ENCODE measurements around the gene DCTN4.

Gene DCTN4

DNA sequence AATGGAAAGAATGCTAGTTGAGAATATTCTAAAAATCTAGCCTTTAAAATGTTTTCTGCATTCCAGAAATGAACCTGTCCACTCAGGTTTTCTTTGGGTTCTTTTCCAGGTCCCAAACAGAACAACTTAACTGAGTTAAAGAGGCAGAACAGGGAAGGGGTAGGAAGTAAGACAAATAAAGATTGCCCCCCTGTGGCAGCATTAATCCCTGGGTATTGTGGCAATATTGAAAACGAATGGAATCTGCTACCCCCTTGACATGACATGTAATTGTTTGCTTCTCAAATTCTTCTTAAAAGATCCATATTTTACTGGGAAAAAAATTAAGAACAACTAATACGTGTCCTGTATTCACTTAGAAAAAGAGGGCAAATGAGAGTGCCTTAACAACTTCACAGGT, 48.7 kb downstream of the DCTN4 start:
- Histone ChIP-seq H3K9ac (ENCODE audit: low read depth, low read length, poor library complexity, severe bottlenecking) (no peak overlapping the region), H3K4me2 (ENCODE audit: low read depth, low read length, poor library complexity, severe bottlenecking) (no peak overlapping the region), H3K36me3 (ENCODE audit: insufficient read depth, low read length) (peaks cover 69% of the 10 kb centered on the region), H3F3A (ENCODE audit: low read depth) (no peaks in the 10 kb centered on the region), H3K9me3 (ENCODE audit: insufficient read depth, low read depth, low read length) (no peaks in the 10 kb centered on the region), H3K79me2 (ENCODE audit: insufficient read depth, low read length) (no peaks in the 10 kb centered on the region), H3K27me3 (ENCODE audit: insufficient read depth, low read length, poor library complexity, severe bottlenecking) (no peaks in the 10 kb centered on the region), H3K9me2 (replicated peaks; ENCODE audit: low read depth, low read length) (no peaks in the 10 kb centered on the region), H3K4me1 (ENCODE audit: insufficient read depth, low read length, poor library complexity, severe bottlenecking) (no peaks in the 10 kb centered on the region), H4K20me1 (ENCODE audit: insufficient read depth, low read length, poor library complexity, severe bottlenecking) (no peaks in the 10 kb centered on the region), H3K4me3 (ENCODE audit: low read length, poor library complexity, severe bottlenecking) (no peak overlapping the region), H2AFZ (ENCODE audit: low read length) (no peak overlapping the region)
- TF ChIP-seq EZH2phosphoT487 (IDR thresholded peaks at IDR 0.05; ENCODE audit: borderline replicate concordance) = no peak
- TF ChIP-seq, protein P1, sequence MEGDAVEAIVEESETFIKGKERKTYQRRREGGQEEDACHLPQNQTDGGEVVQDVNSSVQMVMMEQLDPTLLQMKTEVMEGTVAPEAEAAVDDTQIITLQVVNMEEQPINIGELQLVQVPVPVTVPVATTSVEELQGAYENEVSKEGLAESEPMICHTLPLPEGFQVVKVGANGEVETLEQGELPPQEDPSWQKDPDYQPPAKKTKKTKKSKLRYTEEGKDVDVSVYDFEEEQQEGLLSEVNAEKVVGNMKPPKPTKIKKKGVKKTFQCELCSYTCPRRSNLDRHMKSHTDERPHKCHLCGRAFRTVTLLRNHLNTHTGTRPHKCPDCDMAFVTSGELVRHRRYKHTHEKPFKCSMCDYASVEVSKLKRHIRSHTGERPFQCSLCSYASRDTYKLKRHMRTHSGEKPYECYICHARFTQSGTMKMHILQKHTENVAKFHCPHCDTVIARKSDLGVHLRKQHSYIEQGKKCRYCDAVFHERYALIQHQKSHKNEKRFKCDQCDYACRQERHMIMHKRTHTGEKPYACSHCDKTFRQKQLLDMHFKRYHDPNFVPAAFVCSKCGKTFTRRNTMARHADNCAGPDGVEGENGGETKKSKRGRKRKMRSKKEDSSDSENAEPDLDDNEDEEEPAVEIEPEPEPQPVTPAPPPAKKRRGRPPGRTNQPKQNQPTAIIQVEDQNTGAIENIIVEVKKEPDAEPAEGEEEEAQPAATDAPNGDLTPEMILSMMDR (conservative IDR thresholded peaks at IDR 0.05; ENCODE audit: low read length) = peak; percentile 59

DNA sequence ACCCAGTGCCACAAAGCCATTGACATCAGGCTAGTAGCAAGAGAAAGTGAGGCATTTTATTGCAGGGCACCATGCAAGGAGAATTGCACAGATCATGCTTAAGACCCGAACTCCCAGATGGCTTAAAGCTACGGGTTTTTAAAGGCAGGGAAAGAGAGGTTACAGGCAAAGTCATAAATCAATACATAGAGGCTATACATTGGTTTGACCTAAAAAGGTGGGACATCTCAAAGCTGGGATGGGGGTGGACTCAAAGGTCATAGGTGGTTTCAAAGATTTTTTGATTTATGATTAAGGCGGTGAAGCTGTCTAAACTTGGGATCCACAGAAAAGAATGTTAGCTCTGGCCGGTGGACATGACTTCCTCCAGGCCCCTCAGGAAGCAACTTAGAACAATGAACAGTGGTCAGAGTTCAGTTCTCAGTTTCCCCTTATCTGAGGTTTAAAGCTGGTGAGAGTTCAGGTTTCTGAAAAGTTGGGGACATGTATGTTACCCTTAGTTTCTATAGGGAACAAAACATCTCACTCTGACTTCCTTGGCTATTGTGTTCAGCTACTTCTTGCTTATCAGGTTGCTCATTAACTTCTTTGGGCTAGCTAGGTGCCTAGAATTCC, 51.9 kb downstream of the DCTN4 start:
- peaks cover 39% of the 10 kb centered on the region; the same call in 1 of the 2 replicates for H3K36me3 ChIP-seq (ENCODE audit: insufficient read depth, low read length)
- TF ChIP-seq, protein P1 (conservative IDR thresholded peaks at IDR 0.05; ENCODE audit: low read length) = no peak
- TF ChIP-seq EZH2phosphoT487 (IDR thresholded peaks at IDR 0.05; ENCODE audit: borderline replicate concordance) = no peak
- H3K4me1 ChIP-seq (ENCODE audit: insufficient read depth, low read length, poor library complexity, severe bottlenecking) = no peaks in the 10 kb centered on the region
- no peak overlapping the region for H3K9ac ChIP-seq (ENCODE audit: low read depth, low read length, poor library complexity, severe bottlenecking)
- no peaks in the 10 kb centered on the region for H3K27me3 ChIP-seq (ENCODE audit: insufficient read depth, low read length, poor library complexity, severe bottlenecking)
- no peaks in the 10 kb centered on the region for H3K9me2 ChIP-seq (replicated peaks; ENCODE audit: low read depth, low read length)
- H2AFZ ChIP-seq (ENCODE audit: low read length) = no peak overlapping the region
- 0 out of 2 replicates have a peak, but pooled peaks cover 4% of the 10 kb centered on the region for H3F3A ChIP-seq (ENCODE audit: low read depth)
- no peaks in the 10 kb centered on the region for H4K20me1 ChIP-seq (ENCODE audit: insufficient read depth, low read length, poor library complexity, severe bottlenecking)
- H3K4me2 ChIP-seq (ENCODE audit: low read depth, low read length, poor library complexity, severe bottlenecking) = no peak overlapping the region
- H3K9me3 ChIP-seq (ENCODE audit: insufficient read depth, low read depth, low read length) = no peaks in the 10 kb centered on the region
- H3K79me2 ChIP-seq (ENCODE audit: insufficient read depth, low read length) = no peaks in the 10 kb centered on the region
- no peak overlapping the region for H3K4me3 ChIP-seq (ENCODE audit: low read length, poor library complexity, severe bottlenecking)

DNA sequence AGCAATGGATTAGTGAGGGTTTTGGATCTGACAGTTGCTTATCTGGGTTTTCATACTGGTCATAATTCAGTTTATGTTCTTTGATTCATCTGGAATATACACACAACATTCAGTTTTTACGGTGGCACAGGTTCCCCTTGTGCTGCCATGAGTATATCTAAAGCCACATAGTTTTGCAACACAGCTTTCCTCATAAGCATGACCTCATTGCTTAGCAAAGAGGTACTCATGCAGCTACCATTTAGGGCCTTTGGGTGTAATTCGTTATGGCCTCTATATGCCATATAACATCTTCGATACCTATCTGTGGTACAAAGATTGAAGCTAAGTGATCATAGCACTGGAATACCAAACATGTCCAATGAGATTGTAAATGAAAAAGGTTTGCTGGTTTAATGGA, 55.1 kb downstream of the DCTN4 start:
- Histone ChIP-seq H3K36me3 (ENCODE audit: insufficient read depth, low read length) (peaks cover 10% of the 10 kb centered on the region; the same call in 1 of the 2 replicates), H3K9me3 (ENCODE audit: insufficient read depth, low read depth, low read length) (no peaks in the 10 kb centered on the region), H2AFZ (ENCODE audit: low read length) (no peak overlapping the region), H3K79me2 (ENCODE audit: insufficient read depth, low read length) (peaks cover 25% of the 10 kb centered on the region), H3F3A (ENCODE audit: low read depth) (0 out of 2 replicates have a peak, but pooled peaks cover 4% of the 10 kb centered on the region), H3K9ac (ENCODE audit: low read depth, low read length, poor library complexity, severe bottlenecking) (no peak overlapping the region), H3K4me3 (ENCODE audit: low read length, poor library complexity, severe bottlenecking) (no peak overlapping the region), H3K27me3 (ENCODE audit: insufficient read depth, low read length, poor library complexity, severe bottlenecking) (no peaks in the 10 kb centered on the region), H3K4me1 (ENCODE audit: insufficient read depth, low read length, poor library complexity, severe bottlenecking) (peaks cover 21% of the 10 kb centered on the region), H4K20me1 (ENCODE audit: insufficient read depth, low read length, poor library complexity, severe bottlenecking) (peaks cover 16% of the 10 kb centered on the region), H3K9me2 (replicated peaks; ENCODE audit: low read depth, low read length) (no peaks in the 10 kb centered on the region), H3K4me2 (ENCODE audit: low read depth, low read length, poor library complexity, severe bottlenecking) (no peak overlapping the region)
- TF ChIP-seq, protein P1 (conservative IDR thresholded peaks at IDR 0.05; ENCODE audit: low read length) = no peak
- TF ChIP-seq EZH2phosphoT487 (IDR thresholded peaks at IDR 0.05; ENCODE audit: borderline replicate concordance) = no peak

Measured in Loucy (cell line).